Ovary (tissue), 9 donors: ENCODE results near the gene NEAT1. TPM values are rescaled to one million over a fixed set of nuclear protein-coding genes. Genes with fewer than 3 reads are reported as not detected.

Experiments
- DNase-seq, 5 donors: peaks; one replicate each; pipeline ENCODE4 v3.0.0-alpha.2; 2019 to 2020
- H3K27ac ChIP-seq, 2 donors: fragments of 200-600 bp; one replicate each; pipeline versions ENCODE4 v1.5.1 to v1.8.0; 2019 to 2022
- H3K27me3 ChIP-seq: fragments of 200-600 bp; one replicate; pipeline ENCODE4 v1.8.0; 2022
- H3K36me3 ChIP-seq: fragments of 200-600 bp; sonication (generic); one replicate; pipeline ENCODE4 v1.5.1; 2019
- H3K4me1 ChIP-seq: one replicate; pipeline ENCODE4 v1.8.1; 2013; ENCODE audit warnings: mild to moderate bottlenecking, moderate library complexity; ENCODE audit not compliant: insufficient read depth
- H3K4me3 ChIP-seq: fragments of 200-600 bp; sonication (generic); one replicate; pipeline ENCODE4 v1.5.1; 2017
- H3K9me3 ChIP-seq, 2 donors: fragments of 200-600 bp in 1 of 2; sonication (generic) in 1 of 2; one replicate each; pipeline versions ENCODE4 v1.5.1 to v1.8.1; 2013 to 2019; ENCODE audit warnings: mild to moderate bottlenecking in 1 of 2, moderate library complexity in 1 of 2
- EP300 ChIP-seq: sonication (generic); formaldehyde crosslinking; IDR thresholded peaks from one replicate; pipeline ENCODE4 v1.6.1; 2017; ENCODE audit warnings: antibody characterized with exemption
- POLR2A ChIP-seq: fragments of 450-650 bp; IDR thresholded peaks from one replicate; pipeline ENCODE4 v1.6.1; 2017; ENCODE audit warnings: antibody characterized with exemption, mild to moderate bottlenecking, moderate library complexity
- WGBS, 3 donors: extraction: QIAGEN DNeasy Blood & Tissue Kit in 1 of 3; methylation state at CpG; one replicate each; pipeline versions ENCODE4 v1.1.5 to v1.1.7; 2013 to 2017; 5-methylcytosine and 5-hydroxymethylcytosine counted together
- intact Hi-C, 4 donors: fragments of 100-400 bp; cut with DNase I; formaldehyde crosslinking; loops; one replicate each; pipeline versions ENCODE4 v1.11.0 to v1.15.1; 2022 to 2023
- polyA plus RNA-seq, 2 donors: library from polyadenylated mRNA; stranded (reverse); fragments of 200-250 nt in 1 of 2; fragments of 350-450 nt in 1 of 2; fragmentation: Illumina TruSeq in 1 of 2; extraction: RNeasy Lipid Tissue Mini Kit (QIAGEN cat#74804) in 1 of 2; gene quantifications; one replicate each; pipeline ENCODE4 v1.2.3, GENCODE V29; 2013 to 2014
- total RNA-seq, 7 donors: library from RNA; depleted of rRNA in 2 of 7; stranded (reverse); fragments of >200 nt in 2 of 7; fragmentation: NEBNext Ultra II Directional in 3 of 7; extraction: Animal tissue kit (Norgen Biotek cat#: 25700) in 3 of 7; gene quantifications; one replicate each; pipeline versions ENCODE4 v1.1.0 to v1.2.4, GENCODE V29; 2016 to 2023
- TF ChIP-seq, protein P1 (sequence below), 3 donors: fragments of 450-650 bp in 2 of 3; fragments of 200-600 bp in 1 of 3; IDR thresholded peaks; one replicate each; pipeline versions ENCODE4 v1.5.1 to v1.8.0; 2016 to 2022; ENCODE audit warnings: antibody characterized with exemption in 3 of 3, mild to moderate bottlenecking in 1 of 3
- donor health status: DM: no; HTN: no; CAD: no; lungs with moderate emphysema.
- donor health status: DM: no; HTN: no; CAD: no.
- donor health status: Bipolar disorder and iron deficiency.
- donor health status: DM: yes; HTN: yes; CAD: no.
- donor health status: DM: no; HTN: no; CAD: no.
- donor health status: DM: yes; HTN: yes; CAD: no.

NEAT1 gene
- total and polyA plus RNA-seq, 9 donors: 175 to 850 (median 351) TPM

DNA sequence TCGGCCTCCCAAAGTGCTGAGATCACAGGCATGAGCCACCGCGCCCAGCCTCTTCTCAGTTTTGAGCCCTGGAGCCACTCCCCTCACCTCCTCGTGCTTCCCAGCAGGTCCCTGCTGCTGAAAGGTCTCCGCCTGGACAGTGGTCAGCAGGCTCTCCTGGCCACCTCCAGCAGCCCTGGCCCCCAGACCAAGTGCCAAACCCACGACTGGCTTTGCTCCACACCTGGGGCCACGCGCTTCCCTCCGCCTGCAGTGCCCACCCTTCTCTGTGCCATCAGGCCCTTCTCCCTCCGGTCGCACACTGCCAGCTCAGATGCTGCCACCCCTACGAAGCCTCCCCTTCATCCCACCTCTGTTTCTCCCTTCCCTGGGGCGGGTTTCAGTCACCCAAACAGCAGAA is 23.3 kb upstream of the NEAT1 start:
- H3K4me1 ChIP-seq: no peaks in the 10 kb centered on the region
- H3K27ac ChIP-seq: no peak overlapping the region
- no peak for TF ChIP-seq EP300
- TF ChIP-seq, protein P1, sequence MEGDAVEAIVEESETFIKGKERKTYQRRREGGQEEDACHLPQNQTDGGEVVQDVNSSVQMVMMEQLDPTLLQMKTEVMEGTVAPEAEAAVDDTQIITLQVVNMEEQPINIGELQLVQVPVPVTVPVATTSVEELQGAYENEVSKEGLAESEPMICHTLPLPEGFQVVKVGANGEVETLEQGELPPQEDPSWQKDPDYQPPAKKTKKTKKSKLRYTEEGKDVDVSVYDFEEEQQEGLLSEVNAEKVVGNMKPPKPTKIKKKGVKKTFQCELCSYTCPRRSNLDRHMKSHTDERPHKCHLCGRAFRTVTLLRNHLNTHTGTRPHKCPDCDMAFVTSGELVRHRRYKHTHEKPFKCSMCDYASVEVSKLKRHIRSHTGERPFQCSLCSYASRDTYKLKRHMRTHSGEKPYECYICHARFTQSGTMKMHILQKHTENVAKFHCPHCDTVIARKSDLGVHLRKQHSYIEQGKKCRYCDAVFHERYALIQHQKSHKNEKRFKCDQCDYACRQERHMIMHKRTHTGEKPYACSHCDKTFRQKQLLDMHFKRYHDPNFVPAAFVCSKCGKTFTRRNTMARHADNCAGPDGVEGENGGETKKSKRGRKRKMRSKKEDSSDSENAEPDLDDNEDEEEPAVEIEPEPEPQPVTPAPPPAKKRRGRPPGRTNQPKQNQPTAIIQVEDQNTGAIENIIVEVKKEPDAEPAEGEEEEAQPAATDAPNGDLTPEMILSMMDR (IDR thresholded peaks at IDR 0.05): no peak
- no peak for TF ChIP-seq POLR2A
- 88 to 90% (median 89%) methylated on average over 13 of the region's 13 CpGs for WGBS, 3 donors
- no peak overlapping the region for H3K4me3 ChIP-seq
- H3K9me3 ChIP-seq: no peaks in the 10 kb centered on the region
- no peaks in the 10 kb centered on the region for H3K27me3 ChIP-seq
- intact Hi-C loops: no loop called here
- DNase-seq: no peak
- no peaks in the 10 kb centered on the region for H3K36me3 ChIP-seq

DNA sequence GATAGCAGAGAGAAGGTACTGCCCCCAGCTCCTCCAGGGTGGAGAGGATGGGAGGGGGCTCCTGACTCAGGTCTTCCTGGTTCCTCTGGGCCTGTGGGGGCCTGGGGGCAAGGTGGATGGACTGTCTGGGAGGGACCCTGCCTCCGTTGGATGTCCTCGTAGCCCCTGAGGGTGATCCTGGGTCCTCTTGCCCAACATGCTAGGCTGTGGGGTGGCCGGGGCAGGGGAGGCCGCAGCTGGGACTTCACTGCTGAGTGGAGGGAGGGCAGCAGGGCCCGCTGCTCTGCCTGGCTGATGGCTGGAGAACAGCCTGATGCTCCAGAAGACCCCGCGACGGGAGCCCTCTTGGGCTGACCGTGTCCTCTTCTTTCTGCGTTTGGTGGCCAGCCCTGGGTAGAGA is 22.8 kb upstream of the NEAT1 start:
- no peak for DNase-seq
- no peak overlapping the region for H3K27ac ChIP-seq
- no peaks in the 10 kb centered on the region for H3K27me3 ChIP-seq
- no peak overlapping the region for H3K4me3 ChIP-seq
- 93 to 94% (median 93%) methylated on average over 6 to 10 of the region's 10 CpGs for WGBS, 3 donors
- H3K36me3 ChIP-seq: no peaks in the 10 kb centered on the region
- no peak for TF ChIP-seq POLR2A
- TF ChIP-seq, protein P1 (IDR thresholded peaks at IDR 0.05): no peak
- TF ChIP-seq EP300: no peak
- H3K9me3 ChIP-seq: no peaks in the 10 kb centered on the region
- intact Hi-C loops: no loop called here
- H3K4me1 ChIP-seq: no peaks in the 10 kb centered on the region

DNA sequence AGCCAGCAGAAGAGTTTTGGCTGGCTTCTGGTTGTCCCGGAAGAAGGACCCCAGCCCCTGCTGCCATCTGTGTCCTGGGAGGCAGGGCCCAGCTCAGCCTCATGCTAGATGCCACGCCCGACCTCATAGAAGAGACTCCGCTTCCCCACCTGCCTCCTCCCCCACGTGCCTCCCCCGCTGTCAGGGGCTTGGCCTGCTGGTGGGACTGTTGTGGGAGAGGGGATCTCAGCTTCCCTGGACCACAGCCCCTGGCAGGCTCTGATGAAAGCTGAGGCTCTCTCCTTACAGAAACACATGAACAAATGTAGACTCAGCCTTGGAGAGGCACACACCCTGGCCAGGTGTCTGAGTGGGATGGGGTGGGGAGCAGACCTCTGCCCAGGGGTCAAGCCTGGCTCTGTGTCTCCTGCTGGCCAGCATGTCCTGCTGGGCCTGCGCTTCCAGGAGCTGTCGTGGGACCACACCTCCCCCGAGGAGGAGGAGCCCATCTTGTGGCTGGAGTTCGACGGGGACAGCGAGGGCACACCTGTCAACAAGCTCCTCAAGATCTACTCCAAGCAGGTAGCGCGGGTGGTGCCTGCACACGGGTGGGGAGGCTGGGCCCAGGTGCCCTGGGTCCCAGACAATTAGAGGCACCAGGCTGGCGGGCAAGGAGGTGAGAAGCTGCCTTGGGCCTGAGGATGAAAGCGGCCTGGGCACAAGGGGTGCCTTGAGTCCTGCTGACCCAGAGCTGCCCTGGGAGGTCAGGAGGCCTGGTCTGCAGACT is 22.1 kb upstream of the NEAT1 start:
- TF ChIP-seq EP300: no peak
- TF ChIP-seq, protein P1 (IDR thresholded peaks at IDR 0.05): no peak
- TF ChIP-seq POLR2A: no peak
- no peaks in the 10 kb centered on the region for H3K36me3 ChIP-seq
- no peaks in the 10 kb centered on the region for H3K9me3 ChIP-seq
- no peaks in the 10 kb centered on the region for H3K4me1 ChIP-seq
- intact Hi-C loops: no loop called here
- H3K27ac ChIP-seq: no peak overlapping the region
- no peak overlapping the region for H3K4me3 ChIP-seq
- DNase-seq: no peak
- no peaks in the 10 kb centered on the region for H3K27me3 ChIP-seq
- 78 to 83% (median 83%) methylated on average over 17 of the region's 17 CpGs for WGBS, 3 donors

DNA sequence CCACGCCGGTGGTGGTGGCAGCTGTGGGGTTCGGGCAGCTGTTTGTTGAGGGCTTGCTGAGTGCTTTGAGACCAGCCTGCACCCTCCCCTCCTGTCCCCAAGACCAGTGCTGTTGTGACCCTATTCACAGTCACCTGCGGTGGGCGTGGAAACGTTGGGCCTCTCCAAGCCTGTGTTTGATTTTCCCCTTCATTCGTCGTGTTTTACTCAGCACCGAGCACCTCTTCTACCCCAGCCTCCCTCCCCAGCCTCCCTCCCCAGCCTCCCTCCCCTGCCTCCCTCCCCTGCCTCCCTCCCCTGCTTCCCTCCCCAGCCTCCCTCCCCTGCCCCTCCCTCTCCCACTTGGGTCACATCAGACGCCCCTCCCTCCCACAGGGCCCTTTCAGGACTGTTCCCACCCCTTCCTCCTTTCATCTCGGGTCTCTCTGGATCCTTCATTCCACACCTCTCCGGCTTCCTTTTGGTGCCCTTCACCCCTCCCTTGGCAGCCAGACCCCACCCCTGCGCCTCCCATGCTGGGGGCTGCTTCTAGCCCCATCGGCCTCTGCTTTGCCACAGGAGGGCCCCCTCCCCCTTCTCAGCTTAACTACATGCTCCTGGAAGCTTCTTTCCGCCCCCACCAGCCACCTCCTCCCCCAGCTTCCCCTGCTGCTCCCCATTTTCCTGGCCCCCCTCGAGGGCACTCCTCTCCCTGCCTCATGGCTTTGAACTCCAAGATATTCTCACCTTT is 21.4 kb upstream of the NEAT1 start:
- Histone ChIP-seq H3K27ac (no peak overlapping the region), H3K4me3 (no peak overlapping the region), H3K4me1 (no peaks in the 10 kb centered on the region), H3K36me3 (no peaks in the 10 kb centered on the region), H3K27me3 (no peaks in the 10 kb centered on the region), H3K9me3 (no peaks in the 10 kb centered on the region)
- DNase-seq: no peak
- intact Hi-C loops: no loop called here
- TF ChIP-seq EP300 (no peak), POLR2A (no peak)
- TF ChIP-seq, protein P1 (IDR thresholded peaks at IDR 0.05): no peak
- 74 to 81% (median 80%) methylated on average over 16 of the region's 16 CpGs for WGBS, 3 donors
